ENCODE measurements around the gene SLC25A25. TPM values are rescaled to one million over a fixed set of nuclear protein-coding genes. Genes with fewer than 3 reads are reported as not detected.
A peak's percentile ranks its signal among the peaks of the same experiment; 100 is the strongest.

The SLC25A25 gene
- polyA plus RNA-seq, 1 experiment = 12.9 TPM

- H3K36me3 ChIP-seq (ENCODE audit: control insufficient read depth, insufficient read depth, low read length) = peaks cover 6% of the 10 kb centered on the region; the same call in 1 of the 2 replicates
- TF ChIP-seq CTCF (IDR thresholded peaks at IDR 0.05; ENCODE audit: insufficient read depth, low read depth, low read length) = no peak
- POLR2A ChIA-PET = no interaction called here
- no peaks in the 10 kb centered on the region for H3K27me3 ChIP-seq (ENCODE audit: control insufficient read depth, insufficient read depth, low read length)
- DNase-seq (ENCODE audit: low read depth) = no peak
- H3K4me3 ChIP-seq (ENCODE audit: low read depth, low read length) = no peak overlapping the region
- CTCF ChIA-PET = interaction anchor here (0.6 to 5.4 kb wide), 12 partner anchors 10 to 519 kb away, joined by 3 to 59 read pairs (median 9); partner anchors contain the start of genes DPM2 and PTGES2
Measured at GRCh38 chr9:128116104-128117083, 48.4 kb downstream of the SLC25A25 start.

GRCh38 chr9:128117613-128118471, 49.8 kb downstream of the SLC25A25 start:
- DNase-seq (ENCODE audit: low read depth) = peak; percentile 35
- Histone ChIP-seq H3K4me3 (ENCODE audit: low read depth, low read length) (no peak overlapping the region), H3K27me3 (ENCODE audit: control insufficient read depth, insufficient read depth, low read length) (no peaks in the 10 kb centered on the region), H3K36me3 (ENCODE audit: control insufficient read depth, insufficient read depth, low read length) (peaks cover 14% of the 10 kb centered on the region)
- ChIA-PET POLR2A (no interaction called here), CTCF (interaction anchor here (0.6 to 5.4 kb wide), 39 partner anchors 9 to 712 kb away, joined by 3 to 59 read pairs (median 5); partner anchors contain the start of genes DPM2, NAIF1, PIP5KL1 and PTGES2)
- peak; percentile 100 for TF ChIP-seq CTCF (IDR thresholded peaks at IDR 0.05; ENCODE audit: insufficient read depth, low read depth, low read length)

- ChIA-PET POLR2A (no interaction called here), CTCF (interaction anchor here (0.6 to 5.4 kb wide), 27 partner anchors 9 to 428 kb away, joined by 3 to 59 read pairs (median 6); partner anchors contain the start of genes DPM2, NAIF1, PIP5KL1 and PTGES2)
- Histone ChIP-seq H3K27me3 (ENCODE audit: control insufficient read depth, insufficient read depth, low read length) (no peaks in the 10 kb centered on the region), H3K36me3 (ENCODE audit: control insufficient read depth, insufficient read depth, low read length) (peaks cover 14% of the 10 kb centered on the region), H3K4me3 (ENCODE audit: low read depth, low read length) (no peak overlapping the region)
- no peak for TF ChIP-seq CTCF (IDR thresholded peaks at IDR 0.05; ENCODE audit: insufficient read depth, low read depth, low read length)
- DNase-seq (ENCODE audit: low read depth) = no peak
Measured at GRCh38 chr9:128118472-128118857, 50.4 kb downstream of the SLC25A25 start.

- H3K27me3 ChIP-seq (ENCODE audit: control insufficient read depth, insufficient read depth, low read length) = no peaks in the 10 kb centered on the region
- no peak for TF ChIP-seq CTCF (IDR thresholded peaks at IDR 0.05; ENCODE audit: insufficient read depth, low read depth, low read length)
- ChIA-PET CTCF (interaction anchor here (1.1 to 1.8 kb wide), 3 partner anchors 19 to 176 kb away, joined by 3 to 4 read pairs (median 3); no protein-coding TSS in a partner anchor), POLR2A (no interaction called here)
- H3K36me3 ChIP-seq (ENCODE audit: control insufficient read depth, insufficient read depth, low read length) = peaks cover 14% of the 10 kb centered on the region
- no peak overlapping the region for H3K4me3 ChIP-seq (ENCODE audit: low read depth, low read length)
- DNase-seq (ENCODE audit: low read depth) = no peak
Measured at GRCh38 chr9:128118971-128119665, 51.1 kb downstream of the SLC25A25 start.

All from BJ (cell line).